Tibial artery (tissue), 4 donors: ENCODE results near the gene PFN1.

Source experiments
- DNase-seq, 2 donors: peaks; one replicate each; pipeline ENCODE4 v3.0.0-alpha.2; 2019
- H3K27ac ChIP-seq, 2 donors: fragments of 200-600 bp; sonication (generic) in 1 of 2; 1 replicate in 1 of 2; 2 replicates in 1 of 2; pipeline ENCODE4 v1.5.1; 2018 to 2019; ENCODE audit warnings: mild to moderate bottlenecking in 1 of 2
- H3K27me3 ChIP-seq, 2 donors: fragments of 200-600 bp; sonication (generic) in 1 of 2; one replicate each; pipeline versions ENCODE4 v1.5.1 to v1.6.0; 2016 to 2019
- H3K36me3 ChIP-seq, 3 donors: fragments of 200-600 bp; sonication (generic) in 2 of 3; one replicate each; pipeline ENCODE4 v1.5.1; 2016 to 2019; ENCODE audit warnings: mild to moderate bottlenecking in 2 of 3
- H3K4me1 ChIP-seq, 4 donors: fragments of 200-600 bp; sonication (generic) in 2 of 4; 1 replicate in 3 of 4; 2 replicates in 1 of 4; pipeline ENCODE4 v1.5.1; 2016 to 2019
- H3K4me3 ChIP-seq, 2 donors: fragments of 200-600 bp; sonication (generic) in 1 of 2; 1 replicate in 1 of 2; 2 replicates in 1 of 2; pipeline ENCODE4 v1.5.1; 2018 to 2019; ENCODE audit warnings: mild to moderate bottlenecking in 2 of 2
- H3K9me3 ChIP-seq, 3 donors: fragments of 200-600 bp; sonication (generic) in 1 of 3; one replicate each; pipeline ENCODE4 v1.5.1; 2016 to 2019
- intact Hi-C: fragments of 100-400 bp; cut with DNase I; formaldehyde crosslinking; loops from one replicate; pipeline ENCODE4 v1.15.0; 2023; ENCODE audit warnings: low total_unique reads
- TF ChIP-seq, protein P1 (sequence below), 2 experiments: fragments of 200-600 bp in 1 of 2; fragments of 450-650 bp in 1 of 2; IDR thresholded peaks; one replicate each; pipeline ENCODE4 v1.5.1; 2017 to 2019; ENCODE audit warnings: antibody characterized with exemption in 2 of 2, mild to moderate bottlenecking in 1 of 2, moderate library complexity in 1 of 2

PFN1 gene

DNA sequence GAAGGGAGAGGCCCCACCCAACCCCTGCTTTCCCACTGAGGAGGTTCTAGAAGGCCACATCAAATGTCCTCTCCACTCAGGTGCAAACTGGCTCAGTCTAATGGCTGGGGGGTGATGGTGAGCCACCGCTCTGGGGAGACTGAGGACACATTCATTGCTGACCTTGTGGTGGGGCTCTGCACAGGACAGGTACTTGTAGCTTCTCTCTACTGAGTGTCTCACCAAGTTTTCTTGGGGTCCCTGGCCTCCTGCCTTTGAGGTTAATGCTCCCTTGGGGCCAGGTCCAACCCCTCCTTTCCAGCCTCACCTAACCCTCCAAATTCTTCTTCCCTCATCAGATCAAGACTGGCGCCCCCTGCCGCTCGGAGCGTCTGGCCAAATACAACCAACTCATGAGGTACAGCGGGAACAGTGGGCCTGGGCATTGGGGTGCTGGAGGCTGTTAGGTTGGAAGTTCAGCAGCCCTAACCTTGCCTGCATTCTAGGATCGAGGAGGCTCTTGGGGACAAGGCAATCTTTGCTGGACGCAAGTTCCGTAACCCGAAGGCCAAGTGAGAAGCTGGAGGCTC, 8.2 kb upstream of the PFN1 start:
- Histone ChIP-seq H3K4me1 (peaks cover 0 to 18% (median 8%) of the 10 kb centered on the region in 4 donors), H3K27me3 (no peaks in the 10 kb centered on the region), H3K36me3 (peaks cover 24 to 36% (median 29%) of the 10 kb centered on the region in 3 donors), H3K4me3 (no peak overlapping the region), H3K9me3 (no peaks in the 10 kb centered on the region), H3K27ac (no peak overlapping the region)
- no peak for DNase-seq
- intact Hi-C loops = no loop called here
- TF ChIP-seq, protein P1, sequence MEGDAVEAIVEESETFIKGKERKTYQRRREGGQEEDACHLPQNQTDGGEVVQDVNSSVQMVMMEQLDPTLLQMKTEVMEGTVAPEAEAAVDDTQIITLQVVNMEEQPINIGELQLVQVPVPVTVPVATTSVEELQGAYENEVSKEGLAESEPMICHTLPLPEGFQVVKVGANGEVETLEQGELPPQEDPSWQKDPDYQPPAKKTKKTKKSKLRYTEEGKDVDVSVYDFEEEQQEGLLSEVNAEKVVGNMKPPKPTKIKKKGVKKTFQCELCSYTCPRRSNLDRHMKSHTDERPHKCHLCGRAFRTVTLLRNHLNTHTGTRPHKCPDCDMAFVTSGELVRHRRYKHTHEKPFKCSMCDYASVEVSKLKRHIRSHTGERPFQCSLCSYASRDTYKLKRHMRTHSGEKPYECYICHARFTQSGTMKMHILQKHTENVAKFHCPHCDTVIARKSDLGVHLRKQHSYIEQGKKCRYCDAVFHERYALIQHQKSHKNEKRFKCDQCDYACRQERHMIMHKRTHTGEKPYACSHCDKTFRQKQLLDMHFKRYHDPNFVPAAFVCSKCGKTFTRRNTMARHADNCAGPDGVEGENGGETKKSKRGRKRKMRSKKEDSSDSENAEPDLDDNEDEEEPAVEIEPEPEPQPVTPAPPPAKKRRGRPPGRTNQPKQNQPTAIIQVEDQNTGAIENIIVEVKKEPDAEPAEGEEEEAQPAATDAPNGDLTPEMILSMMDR (IDR thresholded peaks at IDR 0.05) = no peak

DNA sequence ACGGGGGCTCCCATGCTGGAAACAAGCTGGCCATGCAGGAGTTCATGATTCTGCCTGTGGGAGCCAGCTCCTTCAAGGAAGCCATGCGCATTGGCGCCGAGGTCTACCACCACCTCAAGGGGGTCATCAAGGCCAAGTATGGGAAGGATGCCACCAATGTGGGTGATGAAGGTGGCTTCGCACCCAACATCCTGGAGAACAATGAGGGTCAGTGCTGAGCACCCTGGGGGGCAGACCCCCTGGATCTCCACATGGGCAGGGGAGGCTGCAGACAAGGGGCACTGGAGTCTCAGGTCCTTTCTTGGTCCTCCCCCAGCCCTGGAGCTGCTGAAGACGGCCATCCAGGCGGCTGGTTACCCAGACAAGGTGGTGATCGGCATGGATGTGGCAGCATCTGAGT, 6.8 kb upstream of the PFN1 start:
- H3K27ac ChIP-seq = no peak overlapping the region
- H3K36me3 ChIP-seq = peaks cover 18 to 22% (median 22%) of the 10 kb centered on the region in 3 donors
- H3K4me3 ChIP-seq = no peak overlapping the region
- no peaks in the 10 kb centered on the region for H3K9me3 ChIP-seq
- intact Hi-C loops = no loop called here
- no peaks in the 10 kb centered on the region for H3K27me3 ChIP-seq
- TF ChIP-seq, protein P1 (IDR thresholded peaks at IDR 0.05) = no peak
- DNase-seq = no peak
- peaks cover 0 to 31% (median 17%) of the 10 kb centered on the region in 4 donors for H3K4me1 ChIP-seq

- H3K27ac ChIP-seq = peak overlapping the region; percentile 64 to 72
- H3K4me1 ChIP-seq = peaks cover 0 to 34% (median 19%) of the 10 kb centered on the region in 4 donors
- peaks cover 2 to 9% (median 6%) of the 10 kb centered on the region in 3 donors for H3K36me3 ChIP-seq
- H3K27me3 ChIP-seq = no peaks in the 10 kb centered on the region
- TF ChIP-seq, protein P1 (IDR thresholded peaks at IDR 0.05) = no peak
- intact Hi-C loops = no loop called here
- no peaks in the 10 kb centered on the region for H3K9me3 ChIP-seq
- DNase-seq = no peak
- H3K4me3 ChIP-seq = no peak overlapping the region
Observed at GRCh38 chr17:4953451-4953961, 5.2 kb upstream of the PFN1 start.

GRCh38 chr17:4951486-4951885, 3.2 kb upstream of the PFN1 start:
- Histone ChIP-seq H3K27me3 (no peaks in the 10 kb centered on the region), H3K27ac (no peak overlapping the region), H3K4me1 (peaks cover 0 to 37% (median 24%) of the 10 kb centered on the region in 4 donors), H3K9me3 (no peaks in the 10 kb centered on the region), H3K36me3 (peaks cover 2 to 7% (median 3%) of the 10 kb centered on the region in 3 donors), H3K4me3 (no peak overlapping the region)
- intact Hi-C loops = no loop called here
- no peak for DNase-seq
- TF ChIP-seq, protein P1 (IDR thresholded peaks at IDR 0.05) = no peak

DNA sequence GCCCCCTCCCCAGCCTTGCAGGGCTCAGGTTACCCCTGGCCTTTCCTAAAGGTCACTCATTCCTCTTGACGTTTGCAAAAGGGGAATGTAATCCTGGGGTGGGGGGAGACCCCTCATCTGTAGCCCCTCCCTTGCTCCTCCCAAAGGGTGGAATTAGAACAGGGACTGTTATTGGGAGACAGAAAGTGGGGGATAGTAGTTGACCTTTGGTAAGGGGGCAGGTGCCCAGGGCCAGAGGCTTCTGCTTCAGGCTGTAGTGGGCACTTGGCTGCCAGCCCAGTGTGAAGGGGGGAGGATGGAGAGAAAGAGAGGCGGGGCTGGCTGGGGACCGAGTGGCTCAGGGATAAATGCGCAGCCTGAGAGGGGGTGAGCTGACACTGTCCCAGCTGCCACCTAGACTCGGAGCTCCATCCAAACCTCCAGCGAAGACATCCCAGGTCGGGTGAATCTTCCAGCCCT, 2.4 kb upstream of the PFN1 start, which contains the start of gene ENO3:
Gene ENO3 (plus strand): TSS at position 374 of the 459 bp plus-strand sequence. CDS start 711 bp downstream, outside the sequence.
- TF ChIP-seq, protein P1 (IDR thresholded peaks at IDR 0.05) = no peak
- no peak for DNase-seq
- peaks cover 9 to 14% (median 10%) of the 10 kb centered on the region in 3 donors for H3K36me3 ChIP-seq
- H3K27ac ChIP-seq = peak within 1 kb of the TSS; percentile 95 to 99
- H3K9me3 ChIP-seq = no peaks in the 10 kb centered on the region
- peaks cover 3 to 44% (median 31%) of the 10 kb centered on the region in 4 donors for H3K4me1 ChIP-seq
- peak within 1 kb of the TSS; percentile 93 to 100 for H3K4me3 ChIP-seq
- intact Hi-C loops = no loop called here
- no peaks in the 10 kb centered on the region for H3K27me3 ChIP-seq
